Caco-2 (cell line): ENCODE results near the gene FITM1. TPM values are rescaled to one million over a fixed set of nuclear protein-coding genes. Genes with fewer than 3 reads are reported as not detected.

Experiments used
- BruUV-seq: library from RNA; stranded (reverse); fragments of 400-500 nt; replicated peaks from 2 replicates; lab custom pipeline; 2021; lab: Mats Ljungman, UMichigan
- CTCF ChIA-PET: fragments of 300-600 bp; sonication (Branson Sonifier 250); formaldehyde crosslinking; loops from one replicate; lab custom pipeline; 2022; ENCODE audit warnings: antibody characterized with exemption; lab: Charles Lee
- POLR2A ChIA-PET: fragments of 300-600 bp; sonication (Branson Sonifier 250); formaldehyde crosslinking; loops from one replicate; lab custom pipeline; 2022; ENCODE audit warnings: antibody characterized with exemption; lab: Charles Lee
- DNase-seq, 2 experiments: peaks; one replicate each; pipeline versions ENCODE4 v3.0.0 to v3.0.0-alpha.2; 2020 to 2022
- H3K27me3 ChIP-seq: replicated peaks from 2 replicates; pipeline ENCODE4 v1.6.0; 2011; ENCODE audit warnings: low read length; ENCODE audit not compliant: control insufficient read depth, insufficient read depth
- H3K36me3 ChIP-seq: 2 replicates; pipeline ENCODE4 v1.5.1; 2011; ENCODE audit warnings: low read length; ENCODE audit not compliant: control insufficient read depth, insufficient read depth
- H3K4me1 ChIP-seq: fragments of 250-450 bp; sonication (Bioruptor Pico); 2 replicates; pipeline ENCODE4 v1.5.1; 2020; ENCODE audit warnings: mild to moderate bottlenecking
- H3K4me3 ChIP-seq: 2 replicates; pipeline ENCODE4 v1.5.1; 2011; ENCODE audit warnings: low read depth, mild to moderate bottlenecking, control low read depth, low read length
- H3K9me3 ChIP-seq: fragments of 250-450 bp; sonication (Bioruptor Pico); 2 replicates; pipeline ENCODE4 v1.5.1; 2020; ENCODE audit warnings: mild to moderate bottlenecking, moderate library complexity
- H3K27ac Mint-ChIP-seq: one replicate; pipeline ENCODE4 v1.8.0; 2022; ENCODE audit warnings: mixed read lengths; ENCODE audit not compliant: unreplicated experiment
- H3K27me3 Mint-ChIP-seq: one replicate; pipeline ENCODE4 v1.8.0; 2022; ENCODE audit warnings: mixed read lengths; ENCODE audit not compliant: insufficient read depth, unreplicated experiment
- H3K36me3 Mint-ChIP-seq: one replicate; pipeline ENCODE4 v1.8.0; 2022; ENCODE audit warnings: mild to moderate bottlenecking, mixed read lengths; ENCODE audit not compliant: insufficient read depth, unreplicated experiment
- H3K4me1 Mint-ChIP-seq: one replicate; pipeline ENCODE4 v1.8.0; 2022; ENCODE audit warnings: low read depth, mixed read lengths; ENCODE audit not compliant: unreplicated experiment
- H3K4me3 Mint-ChIP-seq: one replicate; pipeline ENCODE4 v1.8.0; 2022; ENCODE audit warnings: mild to moderate bottlenecking, moderate library complexity, mixed read lengths; ENCODE audit not compliant: unreplicated experiment
- H3K9me3 Mint-ChIP-seq: one replicate; pipeline ENCODE4 v1.8.0; 2022; ENCODE audit warnings: mixed read lengths; ENCODE audit not compliant: unreplicated experiment
- intact Hi-C: fragments of 100-400 bp; cut with micrococcal nuclease; formaldehyde crosslinking; loops from one replicate; pipeline ENCODE4 v1.10.0; 2022; ENCODE audit not compliant: unreplicated experiment
- total RNA-seq: library from RNA; stranded (reverse); gene quantifications from 2 replicates; pipeline ENCODE4 v1.2.3, GENCODE V29; 2022
- TF ChIP-seq, protein P1 (sequence below), 2 experiments: fragments of 200-600 bp in 1 of 2; IDR thresholded peaks; 1 replicate in 1 of 2; 2 replicates in 1 of 2; pipeline versions ENCODE4 v1.5.1 to v1.8.0; 2011 to 2022; ENCODE audit warnings: antibody characterized with exemption in 1 of 2, control low read depth in 1 of 2, inconsistent platforms in 1 of 2, low read depth in 1 of 2, low read length in 1 of 2, mild to moderate bottlenecking in 1 of 2, moderate library complexity in 1 of 2; ENCODE audit not compliant: insufficient read depth in 1 of 2, severe bottlenecking in 1 of 2, unreplicated experiment in 1 of 2

FITM1 gene
- total RNA-seq, 1 experiment from 2014 or later, result 0.39 TPM

DNA sequence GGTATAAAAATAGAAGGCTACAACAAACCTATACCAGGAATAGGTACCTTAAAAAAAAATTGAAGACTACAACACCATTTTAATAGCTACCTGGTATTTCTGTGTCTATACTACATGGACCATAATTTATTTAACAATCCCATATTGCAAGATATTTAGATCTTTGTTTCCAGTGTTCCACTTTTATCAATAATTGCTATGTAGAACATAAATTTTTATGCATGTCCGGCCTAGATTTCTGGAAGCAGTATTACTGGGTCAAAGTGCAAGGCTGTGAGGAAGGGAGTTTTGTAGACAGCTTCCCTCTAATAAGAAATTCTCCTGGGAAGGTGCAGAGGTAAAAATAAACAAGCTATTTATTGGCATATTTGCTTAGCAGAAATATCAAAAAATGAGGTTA lies 19.9 kb upstream of the FITM1 start:
- intact Hi-C loops, result no loop called here
- H3K27ac Mint-ChIP-seq, result no peak overlapping the region
- H3K4me3 Mint-ChIP-seq, result no peak overlapping the region
- peaks cover 5% of the 10 kb centered on the region for H3K4me1 Mint-ChIP-seq
- POLR2A ChIA-PET, result interaction anchor here (1.1 kb wide), 1 partner anchor 52 kb away, joined by 3 read pairs; no protein-coding TSS in a partner anchor
- peaks cover 14% of the 10 kb centered on the region for H3K36me3 Mint-ChIP-seq
- H3K4me1 ChIP-seq, result peaks cover 8% of the 10 kb centered on the region; the same call in 1 of the 2 replicates
- H3K36me3 ChIP-seq, result no peaks in the 10 kb centered on the region
- no peaks in the 10 kb centered on the region for H3K9me3 Mint-ChIP-seq
- no peaks in the 10 kb centered on the region for H3K27me3 ChIP-seq
- H3K4me3 ChIP-seq, result no peak overlapping the region
- CTCF ChIA-PET, result interaction anchor here (0.7 to 6.7 kb wide), 6 partner anchors 8 to 53 kb away, joined by 3 to 155 read pairs (median 10); partner anchors contain the start of genes PCK2 and PSME2
- H3K9me3 ChIP-seq, result no peaks in the 10 kb centered on the region; the same call in 1 of the 2 replicates
- BruUV-seq, result no TSS peak
- no peaks in the 10 kb centered on the region for H3K27me3 Mint-ChIP-seq
- TF ChIP-seq, protein P1, sequence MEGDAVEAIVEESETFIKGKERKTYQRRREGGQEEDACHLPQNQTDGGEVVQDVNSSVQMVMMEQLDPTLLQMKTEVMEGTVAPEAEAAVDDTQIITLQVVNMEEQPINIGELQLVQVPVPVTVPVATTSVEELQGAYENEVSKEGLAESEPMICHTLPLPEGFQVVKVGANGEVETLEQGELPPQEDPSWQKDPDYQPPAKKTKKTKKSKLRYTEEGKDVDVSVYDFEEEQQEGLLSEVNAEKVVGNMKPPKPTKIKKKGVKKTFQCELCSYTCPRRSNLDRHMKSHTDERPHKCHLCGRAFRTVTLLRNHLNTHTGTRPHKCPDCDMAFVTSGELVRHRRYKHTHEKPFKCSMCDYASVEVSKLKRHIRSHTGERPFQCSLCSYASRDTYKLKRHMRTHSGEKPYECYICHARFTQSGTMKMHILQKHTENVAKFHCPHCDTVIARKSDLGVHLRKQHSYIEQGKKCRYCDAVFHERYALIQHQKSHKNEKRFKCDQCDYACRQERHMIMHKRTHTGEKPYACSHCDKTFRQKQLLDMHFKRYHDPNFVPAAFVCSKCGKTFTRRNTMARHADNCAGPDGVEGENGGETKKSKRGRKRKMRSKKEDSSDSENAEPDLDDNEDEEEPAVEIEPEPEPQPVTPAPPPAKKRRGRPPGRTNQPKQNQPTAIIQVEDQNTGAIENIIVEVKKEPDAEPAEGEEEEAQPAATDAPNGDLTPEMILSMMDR (IDR thresholded peaks at IDR 0.05; ENCODE audit: insufficient read depth in 1 of 2, low read depth in 1 of 2, low read length in 1 of 2, severe bottlenecking in 1 of 2, unreplicated experiment in 1 of 2), result no peak
- no peak for DNase-seq

DNA sequence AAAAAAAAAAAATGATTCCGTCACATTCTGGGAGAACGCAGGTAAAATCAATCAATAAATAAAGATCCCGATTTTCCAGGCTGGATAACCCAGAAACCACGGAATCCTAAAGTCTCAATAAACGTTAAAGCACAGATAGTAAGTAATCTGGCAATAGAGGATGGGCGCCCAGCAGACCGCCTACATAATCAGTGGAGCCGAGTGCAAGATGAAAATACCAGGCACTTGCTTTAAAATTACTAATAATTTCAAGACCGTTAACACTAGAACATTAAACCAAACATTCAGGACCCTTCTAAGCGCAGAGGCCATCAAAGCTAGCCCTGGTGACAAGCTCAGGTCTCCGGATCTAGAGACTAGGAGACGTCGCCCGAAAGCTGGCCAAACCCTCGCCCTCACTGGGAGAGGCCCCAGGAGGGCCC lies 17.1 kb upstream of the FITM1 start:
- no peak for DNase-seq
- TSS peak; percentile 77 for BruUV-seq
- H3K36me3 ChIP-seq, result peaks cover 2% of the 10 kb centered on the region; the same call in 1 of the 2 replicates
- TF ChIP-seq, protein P1 (IDR thresholded peaks at IDR 0.05; ENCODE audit: insufficient read depth in 1 of 2, low read depth in 1 of 2, low read length in 1 of 2, severe bottlenecking in 1 of 2, unreplicated experiment in 1 of 2), result no peak
- ChIA-PET POLR2A (interaction anchor here (0.6 to 3.3 kb wide), 8 partner anchors 12 to 792 kb away, joined by 3 to 72 read pairs (median 20); partner anchors contain the start of genes EMC9, PABPN1, PCK2 and PSME1), CTCF (interaction anchor here (0.6 to 3.3 kb wide), 7 partner anchors 20 to 135 kb away, joined by 3 to 26 read pairs (median 17); partner anchors contain the start of genes IRF9, PCK2, PSME1 and PSME2)
- H3K27me3 ChIP-seq, result no peaks in the 10 kb centered on the region
- H3K4me3 ChIP-seq, result peak overlapping the region; percentile 77
- Mint-ChIP-seq H3K36me3 (peaks cover 26% of the 10 kb centered on the region), H3K27ac (peak overlapping the region; percentile 98), H3K9me3 (no peaks in the 10 kb centered on the region), H3K4me1 (peaks cover 13% of the 10 kb centered on the region), H3K27me3 (no peaks in the 10 kb centered on the region), H3K4me3 (peak overlapping the region; percentile 100)
- H3K9me3 ChIP-seq, result no peaks in the 10 kb centered on the region
- H3K4me1 ChIP-seq, result peaks cover 8% of the 10 kb centered on the region; the same call in 1 of the 2 replicates
- intact Hi-C loops, result no loop called here

DNA sequence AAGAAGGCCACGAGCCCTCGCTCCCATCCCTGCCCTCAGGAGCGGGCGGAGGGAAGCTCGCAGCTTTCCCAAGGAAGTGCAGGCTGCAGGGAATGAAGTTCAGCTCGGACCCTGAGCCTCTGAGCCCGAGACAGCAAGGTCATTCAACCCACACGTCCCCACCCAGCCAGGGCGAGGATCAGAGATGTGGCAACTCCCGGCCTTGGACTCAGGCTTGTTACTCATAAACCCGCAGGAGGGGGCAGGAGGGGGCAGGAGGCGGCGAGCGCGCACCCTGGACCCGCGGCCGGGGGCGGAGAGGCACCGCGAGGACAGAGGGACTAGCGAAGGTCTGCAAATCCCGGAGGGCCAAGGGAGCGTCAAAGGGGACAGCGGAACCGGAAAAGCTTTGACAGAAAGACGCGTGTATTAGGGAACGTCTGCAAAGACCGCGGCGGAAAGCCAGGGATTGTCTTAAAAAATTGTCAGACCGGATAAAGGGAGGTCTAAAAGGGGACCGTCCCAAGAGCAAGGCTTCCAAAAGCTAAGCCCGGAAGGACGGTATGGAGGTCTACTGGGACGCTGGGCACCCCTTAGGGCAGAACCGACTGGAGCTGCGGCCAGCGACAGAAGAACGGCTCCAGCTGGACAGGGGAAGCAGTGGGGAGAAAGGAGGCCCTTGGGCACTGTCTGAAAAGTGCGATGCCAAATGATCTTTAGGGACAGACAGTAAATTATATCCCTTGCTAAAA lies 16.5 kb upstream of the FITM1 start:
- Histone ChIP-seq H3K4me3 (peak overlapping the region; percentile 77), H3K9me3 (no peaks in the 10 kb centered on the region), H3K36me3 (peaks cover 2% of the 10 kb centered on the region; the same call in 1 of the 2 replicates), H3K27me3 (no peaks in the 10 kb centered on the region), H3K4me1 (peaks cover 3% of the 10 kb centered on the region; the same call in 1 of the 2 replicates)
- Mint-ChIP-seq H3K27ac (peak overlapping the region; percentile 98), H3K27me3 (no peaks in the 10 kb centered on the region), H3K4me3 (peak overlapping the region; percentile 100), H3K4me1 (peaks cover 13% of the 10 kb centered on the region), H3K9me3 (no peaks in the 10 kb centered on the region), H3K36me3 (peaks cover 29% of the 10 kb centered on the region)
- no TSS peak for BruUV-seq
- TF ChIP-seq, protein P1 (IDR thresholded peaks at IDR 0.05; ENCODE audit: insufficient read depth in 1 of 2, low read depth in 1 of 2, low read length in 1 of 2, severe bottlenecking in 1 of 2, unreplicated experiment in 1 of 2), result no peak
- intact Hi-C loops, result loop anchor here (1.0 to 2.0 kb wide), 4 partner anchors 20 to 75 kb away; partner anchors contain the start of genes EMC9, IPO4, IRF9 and PCK2
- ChIA-PET CTCF (interaction anchor here (0.6 to 3.3 kb wide), 14 partner anchors 8 to 1045 kb away, joined by 3 to 26 read pairs (median 5); partner anchors contain the start of genes EMC9, IRF9, PCK2 and PSME1), POLR2A (interaction anchor here (0.6 to 3.3 kb wide), 18 partner anchors 11 to 793 kb away, joined by 3 to 72 read pairs (median 5); partner anchors contain the start of genes CARMIL3, CHMP4A, EMC9 and IPO4)
- peak; percentile 95 to 96 for DNase-seq
